Activated CD4-positive, alpha-beta memory T cell treated with anti-CD3 and anti-CD28 coated beads, Interleukin-2, amount 10 ng/mL, durations not matched to agents 7 days and 5 days (primary cell): ENCODE data around the gene SCRN2. TPM values are rescaled to one million over a fixed set of nuclear protein-coding genes. Genes with fewer than 3 reads are reported as not detected.
A peak's percentile ranks its signal among the peaks of the same experiment; 100 is the strongest.

Experiments used
- CTCF ChIA-PET: fragments of 350-600 bp; sonication (Branson Sonifier 250); formaldehyde crosslinking; loops from one replicate; lab custom pipeline; 2021; ENCODE audit warnings: antibody characterized with exemption, inconsistent platforms; lab: Charles Lee
- POLR2A ChIA-PET: fragments of 350-600 bp; sonication (Branson Sonifier 250); formaldehyde crosslinking; loops from one replicate; lab custom pipeline; 2021; ENCODE audit warnings: antibody characterized with exemption; lab: Charles Lee
- DNase-seq: peaks from one replicate; pipeline ENCODE4 v3.0.0-alpha.2; 2020
- H3K27ac Mint-ChIP-seq: one replicate; pipeline ENCODE4 v1.8.0; 2021; ENCODE audit warnings: mild to moderate bottlenecking, mixed read lengths
- H3K27me3 Mint-ChIP-seq: one replicate; pipeline ENCODE4 v1.8.0; 2021; ENCODE audit warnings: mixed read lengths
- H3K36me3 Mint-ChIP-seq: one replicate; pipeline ENCODE4 v1.8.0; 2021; ENCODE audit warnings: low read depth, mixed read lengths
- H3K4me1 Mint-ChIP-seq: one replicate; pipeline ENCODE4 v1.8.0; 2021; ENCODE audit warnings: mixed read lengths
- H3K4me3 Mint-ChIP-seq: one replicate; pipeline ENCODE4 v1.8.0; 2021; ENCODE audit warnings: mild to moderate bottlenecking, mixed read lengths
- H3K9me3 Mint-ChIP-seq: one replicate; pipeline ENCODE4 v1.8.0; 2021; ENCODE audit warnings: mixed read lengths
- total RNA-seq, 2 experiments: library from RNA; stranded (reverse); gene quantifications; one replicate each; pipeline ENCODE4 v1.2.3, GENCODE V29; 2021

The SCRN2 gene
- total RNA-seq, 2 experiments from 2014 or later: 29.1 to 29.8 TPM

DNA sequence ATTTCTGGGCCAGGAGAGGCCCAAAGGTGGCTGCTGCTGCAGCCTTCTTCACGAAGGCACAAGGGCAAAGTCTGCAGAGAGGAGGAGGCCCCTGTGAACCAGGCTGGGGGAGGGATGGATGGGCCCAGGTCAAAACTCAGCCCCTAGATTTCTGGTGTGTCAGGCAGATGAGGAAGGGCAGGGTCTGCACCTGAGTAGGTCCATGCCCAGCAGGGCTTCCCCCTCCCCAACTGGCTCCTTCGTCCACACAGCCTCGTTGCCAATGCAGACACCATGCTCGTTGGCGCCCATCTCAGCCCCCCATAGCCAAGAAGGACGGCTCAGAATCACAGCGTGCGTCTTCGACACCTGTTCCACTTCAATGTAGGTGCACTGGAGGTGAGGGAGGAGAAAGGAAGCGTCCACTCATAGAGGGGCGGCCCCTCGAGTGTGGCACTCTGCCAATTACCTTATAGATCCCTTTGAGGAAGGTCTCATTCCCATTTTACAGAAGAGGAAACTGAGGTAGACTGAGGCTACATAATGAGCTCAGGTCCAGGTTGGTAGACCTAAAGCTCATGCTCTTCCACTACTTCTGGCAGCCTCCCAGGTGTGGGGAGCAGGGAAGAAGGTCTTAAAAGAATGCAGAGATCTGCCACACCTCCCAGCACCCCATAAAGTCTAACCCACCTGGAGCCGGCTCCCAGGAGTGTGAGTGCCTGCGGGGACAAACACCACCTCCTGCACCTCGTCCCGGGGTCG is 902 bp downstream of the SCRN2 start:
- ChIA-PET POLR2A (interaction anchor here (0.8 to 6.3 kb wide), 8 partner anchors 10 to 209 kb away, joined by 3 to 63 read pairs (median 4); partner anchors contain the start of genes KPNB1, LRRC46, MRPL10 and NFE2L1), CTCF (interaction anchor here (0.6 to 14.7 kb wide), 15 partner anchors 9 to 178 kb away, joined by 3 to 411 read pairs (median 5); partner anchors contain the start of genes CDK5RAP3, LRRC46, MRPL10 and OSBPL7)
- Mint-ChIP-seq H3K36me3 (peaks cover 6% of the 10 kb centered on the region), H3K4me3 (peak overlapping the region; percentile 93), H3K27me3 (peaks cover 12% of the 10 kb centered on the region), H3K27ac (no peak overlapping the region), H3K9me3 (no peaks in the 10 kb centered on the region), H3K4me1 (peaks cover 43% of the 10 kb centered on the region)
- DNase-seq: no peak

DNA sequence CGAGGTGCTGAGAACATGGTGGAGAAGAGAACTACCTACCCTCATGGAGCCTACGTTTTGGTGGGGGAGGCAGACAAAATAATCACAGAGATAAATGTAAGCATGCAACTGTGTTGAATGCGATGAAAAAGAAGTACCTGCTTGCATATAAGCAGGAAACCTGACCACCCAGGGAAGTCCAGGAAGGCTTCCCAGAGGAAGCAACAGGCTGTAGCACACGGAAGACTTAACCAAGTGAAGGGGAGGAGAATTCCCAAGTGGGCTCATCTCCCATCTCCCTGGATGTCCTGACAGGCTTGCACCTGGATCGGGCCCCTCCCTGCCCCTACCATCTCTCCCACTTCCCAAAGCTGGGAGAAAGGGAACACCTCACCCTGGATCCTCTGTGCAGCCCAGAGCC is 2.0 kb downstream of the SCRN2 start:
- no peak for DNase-seq
- Mint-ChIP-seq H3K4me3 (peak overlapping the region; percentile 30), H3K36me3 (peaks cover 6% of the 10 kb centered on the region), H3K27ac (no peak overlapping the region), H3K4me1 (peaks cover 54% of the 10 kb centered on the region), H3K9me3 (no peaks in the 10 kb centered on the region), H3K27me3 (peaks cover under 1% of the 10 kb centered on the region)
- ChIA-PET POLR2A (interaction anchor here (0.8 to 6.3 kb wide), 3 partner anchors 9 to 56 kb away, joined by 3 to 63 read pairs (median 53); partner anchors contain the start of genes LRRC46, MRPL10, OSBPL7 and SP2), CTCF (interaction anchor here (1.2 to 14.7 kb wide), 2 partner anchors 49 to 108 kb away, joined by 4 to 411 read pairs; partner anchors contain the start of gene SP2)

- peaks cover 56% of the 10 kb centered on the region for H3K4me1 Mint-ChIP-seq
- POLR2A ChIA-PET: interaction anchor here (5.8 to 6.3 kb wide), 2 partner anchors 9 to 57 kb away, joined by 53 to 63 read pairs; partner anchors contain the start of genes LRRC46, MRPL10 and SP2
These were observed 2.4 kb downstream of the SCRN2 start for GRCh38 chr17:47838636-47839035.

GRCh38 chr17:47837401-47838039 is 3.6 kb downstream of the SCRN2 start:
- DNase-seq: no peak
- Mint-ChIP-seq H3K36me3 (peaks cover 6% of the 10 kb centered on the region), H3K9me3 (no peaks in the 10 kb centered on the region), H3K27me3 (no peaks in the 10 kb centered on the region), H3K4me3 (no peak overlapping the region), H3K27ac (no peak overlapping the region), H3K4me1 (peaks cover 57% of the 10 kb centered on the region)
- POLR2A ChIA-PET: interaction anchor here (0.7 to 1.8 kb wide), 3 partner anchors 8 to 180 kb away, joined by 3 to 10 read pairs (median 4); partner anchors contain the start of gene SP2
- CTCF ChIA-PET: interaction anchor here (1.0 kb wide), 1 partner anchor 54 kb away, joined by 4 read pairs; no protein-coding TSS in a partner anchor

More at GRCh38 chr17:47838636-47839035, 2.4 kb downstream of the SCRN2 start:
- Mint-ChIP-seq H3K9me3 (no peaks in the 10 kb centered on the region), H3K36me3 (peaks cover 6% of the 10 kb centered on the region), H3K27me3 (no peaks in the 10 kb centered on the region), H3K27ac (no peak overlapping the region), H3K4me3 (peak overlapping the region; percentile 30)
- no peak for DNase-seq
- CTCF ChIA-PET: no interaction called here

- Mint-ChIP-seq H3K27me3 (no peaks in the 10 kb centered on the region), H3K9me3 (no peaks in the 10 kb centered on the region), H3K4me1 (peaks cover 55% of the 10 kb centered on the region), H3K36me3 (peaks cover 6% of the 10 kb centered on the region), H3K27ac (no peak overlapping the region), H3K4me3 (no peak overlapping the region)
- POLR2A ChIA-PET: interaction anchor here (0.5 to 1.8 kb wide), 2 partner anchors 59 to 1963 kb away, joined by 3 to 10 read pairs; partner anchors contain the start of gene SP2
- CTCF ChIA-PET: no interaction called here
- DNase-seq: no peak
These were observed 4.5 kb downstream of the SCRN2 start for GRCh38 chr17:47836601-47837000.

GRCh38 chr17:47834756-47835155 is 6.3 kb downstream of the SCRN2 start:
- peaks cover 54% of the 10 kb centered on the region for H3K4me1 Mint-ChIP-seq
- POLR2A ChIA-PET: interaction anchor here (2.1 kb wide), 1 partner anchor 61 kb away, joined by 8 read pairs; the partner anchor contains the start of gene SP2

DNA sequence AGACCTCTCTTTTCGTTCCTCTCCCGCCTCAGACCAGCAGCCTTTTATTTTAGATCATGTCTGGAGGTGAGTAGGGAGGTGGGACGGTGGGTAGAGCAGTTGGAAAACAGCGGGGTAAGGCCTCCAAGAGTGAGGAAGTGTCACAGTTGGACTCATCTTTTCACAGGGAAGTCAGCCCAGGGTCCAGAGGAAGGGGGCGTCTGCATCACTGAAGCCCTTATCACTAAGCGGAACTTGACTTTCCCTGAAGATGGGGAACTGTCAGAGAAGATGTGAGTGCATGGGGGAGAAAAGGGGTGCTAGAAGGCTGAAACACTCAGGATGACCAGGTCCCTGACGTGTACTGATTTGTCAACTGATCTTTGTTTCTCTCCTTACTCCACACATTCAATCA is 9.1 kb downstream of the SCRN2 start:
- CTCF ChIA-PET: interaction anchor here (0.7 to 3.6 kb wide), 8 partner anchors 10 to 115 kb away, joined by 3 to 32 read pairs (median 5); partner anchors contain the start of genes OSBPL7, PNPO, SCRN2 and SP2
- no peak for DNase-seq
- Mint-ChIP-seq H3K27me3 (no peaks in the 10 kb centered on the region), H3K9me3 (no peaks in the 10 kb centered on the region), H3K4me1 (peaks cover 69% of the 10 kb centered on the region), H3K27ac (peak overlapping the region; percentile 100), H3K36me3 (peaks cover 28% of the 10 kb centered on the region), H3K4me3 (peak overlapping the region; percentile 90)
- POLR2A ChIA-PET: interaction anchor here (0.6 to 4.4 kb wide), 26 partner anchors 9 to 185 kb away, joined by 3 to 76 read pairs (median 4); partner anchors contain the start of genes CDK5RAP3, KPNB1, OSBPL7 and PNPO

More at GRCh38 chr17:47834756-47835155, 6.3 kb downstream of the SCRN2 start:
- H3K36me3 Mint-ChIP-seq: peaks cover 13% of the 10 kb centered on the region
- H3K27me3 Mint-ChIP-seq: no peaks in the 10 kb centered on the region
- H3K27ac Mint-ChIP-seq: no peak overlapping the region
- CTCF ChIA-PET: no interaction called here
- no peak overlapping the region for H3K4me3 Mint-ChIP-seq
- no peak for DNase-seq
- no peaks in the 10 kb centered on the region for H3K9me3 Mint-ChIP-seq

- Mint-ChIP-seq H3K36me3 (peaks cover 34% of the 10 kb centered on the region), H3K4me1 (peaks cover 69% of the 10 kb centered on the region), H3K9me3 (no peaks in the 10 kb centered on the region), H3K27ac (peak within 1 kb of the TSS; percentile 100), H3K4me3 (peak within 1 kb of the TSS; percentile 90), H3K27me3 (no peaks in the 10 kb centered on the region)
- CTCF ChIA-PET: interaction anchor here (0.5 to 3.6 kb wide), 13 partner anchors 9 to 157 kb away, joined by 3 to 32 read pairs (median 5); partner anchors contain the start of genes CDK5RAP3, OSBPL7, PNPO and SCRN2
- POLR2A ChIA-PET: interaction anchor here (0.6 to 4.4 kb wide), 28 partner anchors 10 to 184 kb away, joined by 3 to 76 read pairs (median 4); partner anchors contain the start of genes CDK5RAP3, KPNB1, OSBPL7 and PNPO
- DNase-seq: peak; percentile 94
These were observed 9.8 kb downstream of the SCRN2 start, which contains the start of the genes LRRC46 and MRPL10 for GRCh38 chr17:47831003-47831933. Gene LRRC46 (plus strand): TSS chr17:47831670. CDS start chr17:47831990, 320 bp downstream. Gene MRPL10 (minus strand): TSS chr17:47831541. CDS start chr17:47831511, 30 bp downstream.

GRCh38 chr17:47830396-47831002 is 10.6 kb downstream of the SCRN2 start:
- peak; percentile 21 for DNase-seq
- Mint-ChIP-seq H3K27ac (peak overlapping the region; percentile 100), H3K9me3 (no peaks in the 10 kb centered on the region), H3K36me3 (peaks cover 34% of the 10 kb centered on the region), H3K4me1 (peaks cover 63% of the 10 kb centered on the region), H3K4me3 (peak overlapping the region; percentile 90), H3K27me3 (no peaks in the 10 kb centered on the region)
- ChIA-PET POLR2A (interaction anchor here (0.8 to 4.4 kb wide), 22 partner anchors 9 to 184 kb away, joined by 3 to 76 read pairs (median 5); partner anchors contain the start of genes CDK5RAP3, KPNB1, OSBPL7 and PNPO), CTCF (interaction anchor here (1.2 to 3.6 kb wide), 10 partner anchors 8 to 156 kb away, joined by 3 to 32 read pairs (median 6); partner anchors contain the start of genes CDK5RAP3, OSBPL7, PNPO and SCRN2)

DNA sequence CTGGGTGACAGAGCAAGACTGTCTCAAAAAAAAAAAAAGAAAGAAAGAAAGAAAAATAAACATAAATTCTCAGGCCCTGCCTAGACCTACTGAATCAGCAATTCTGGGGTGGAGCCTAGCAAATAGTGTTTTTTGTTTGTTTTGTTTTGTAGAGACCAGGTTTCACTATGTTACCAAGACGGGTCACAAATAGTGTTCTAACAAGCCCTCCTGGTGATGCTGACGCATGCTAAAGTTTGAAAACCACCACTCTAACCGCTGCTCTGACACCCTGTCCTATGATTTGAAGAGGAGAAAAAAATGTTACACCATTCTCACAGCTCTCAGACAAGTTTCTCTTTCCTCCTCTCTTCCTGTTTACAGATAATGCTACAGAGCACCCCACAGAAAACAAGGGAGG is 11.2 kb downstream of the SCRN2 start:
- Mint-ChIP-seq H3K9me3 (no peaks in the 10 kb centered on the region), H3K36me3 (peaks cover 37% of the 10 kb centered on the region), H3K4me1 (peaks cover 57% of the 10 kb centered on the region), H3K4me3 (peak overlapping the region; percentile 90), H3K27ac (peak overlapping the region; percentile 100), H3K27me3 (no peaks in the 10 kb centered on the region)
- ChIA-PET POLR2A (interaction anchor here (0.8 to 4.4 kb wide), 14 partner anchors 8 to 183 kb away, joined by 3 to 76 read pairs (median 11); partner anchors contain the start of genes CDK5RAP3, KPNB1, OSBPL7 and PNPO), CTCF (interaction anchor here (1.4 to 3.6 kb wide), 6 partner anchors 8 to 156 kb away, joined by 3 to 32 read pairs (median 8); partner anchors contain the start of genes OSBPL7, PNPO and SCRN2)
- DNase-seq: peak; percentile 82
